TTC549 (cell line): ENCODE measurements around the gene PPP1R3A.
"Not testable (repeated sequence)": the region's sequence is repeated elsewhere in the genome, so short reads cannot be mapped to it uniquely, and the experiment has no call there.

ENCODE experiments used
- FAIRE-seq: peaks from 2 replicates; lab custom pipeline; 2012; peaks lifted over from hg19 to GRCh38; lab: Jason Lieb, UNC

The PPP1R3A gene, protein sequence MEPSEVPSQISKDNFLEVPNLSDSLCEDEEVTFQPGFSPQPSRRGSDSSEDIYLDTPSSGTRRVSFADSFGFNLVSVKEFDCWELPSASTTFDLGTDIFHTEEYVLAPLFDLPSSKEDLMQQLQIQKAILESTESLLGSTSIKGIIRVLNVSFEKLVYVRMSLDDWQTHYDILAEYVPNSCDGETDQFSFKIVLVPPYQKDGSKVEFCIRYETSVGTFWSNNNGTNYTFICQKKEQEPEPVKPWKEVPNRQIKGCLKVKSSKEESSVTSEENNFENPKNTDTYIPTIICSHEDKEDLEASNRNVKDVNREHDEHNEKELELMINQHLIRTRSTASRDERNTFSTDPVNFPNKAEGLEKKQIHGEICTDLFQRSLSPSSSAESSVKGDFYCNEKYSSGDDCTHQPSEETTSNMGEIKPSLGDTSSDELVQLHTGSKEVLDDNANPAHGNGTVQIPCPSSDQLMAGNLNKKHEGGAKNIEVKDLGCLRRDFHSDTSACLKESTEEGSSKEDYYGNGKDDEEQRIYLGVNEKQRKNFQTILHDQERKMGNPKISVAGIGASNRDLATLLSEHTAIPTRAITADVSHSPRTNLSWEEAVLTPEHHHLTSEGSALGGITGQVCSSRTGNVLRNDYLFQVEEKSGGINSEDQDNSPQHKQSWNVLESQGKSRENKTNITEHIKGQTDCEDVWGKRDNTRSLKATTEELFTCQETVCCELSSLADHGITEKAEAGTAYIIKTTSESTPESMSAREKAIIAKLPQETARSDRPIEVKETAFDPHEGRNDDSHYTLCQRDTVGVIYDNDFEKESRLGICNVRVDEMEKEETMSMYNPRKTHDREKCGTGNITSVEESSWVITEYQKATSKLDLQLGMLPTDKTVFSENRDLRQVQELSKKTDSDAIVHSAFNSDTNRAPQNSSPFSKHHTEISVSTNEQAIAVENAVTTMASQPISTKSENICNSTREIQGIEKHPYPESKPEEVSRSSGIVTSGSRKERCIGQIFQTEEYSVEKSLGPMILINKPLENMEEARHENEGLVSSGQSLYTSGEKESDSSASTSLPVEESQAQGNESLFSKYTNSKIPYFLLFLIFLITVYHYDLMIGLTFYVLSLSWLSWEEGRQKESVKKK

DNA sequence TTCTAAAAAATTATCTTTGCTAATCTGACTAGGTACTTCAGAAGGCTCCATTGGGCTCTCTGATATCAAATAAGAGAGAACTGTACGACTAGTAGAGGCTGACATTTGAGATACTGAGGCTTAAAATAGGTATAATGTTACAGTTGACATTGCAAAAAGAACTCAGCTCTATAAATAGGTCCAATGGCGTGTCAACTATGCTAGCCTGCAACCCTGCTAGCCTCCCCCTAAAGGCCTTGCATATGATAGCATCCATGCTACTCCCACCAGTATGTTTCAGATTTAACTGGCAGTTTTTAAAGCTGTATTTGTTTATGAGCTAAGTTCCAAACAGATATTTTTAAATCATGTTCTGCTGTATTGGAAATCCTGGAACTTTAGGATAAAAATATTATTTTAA lies at the start of gene PPP1R3A:
Gene PPP1R3A, minus strand, starts transcription at position 64 of the 400 bp plus-strand sequence. Its CDS starts 13 bp downstream, at position 51.
- FAIRE-seq = no peak

DNA sequence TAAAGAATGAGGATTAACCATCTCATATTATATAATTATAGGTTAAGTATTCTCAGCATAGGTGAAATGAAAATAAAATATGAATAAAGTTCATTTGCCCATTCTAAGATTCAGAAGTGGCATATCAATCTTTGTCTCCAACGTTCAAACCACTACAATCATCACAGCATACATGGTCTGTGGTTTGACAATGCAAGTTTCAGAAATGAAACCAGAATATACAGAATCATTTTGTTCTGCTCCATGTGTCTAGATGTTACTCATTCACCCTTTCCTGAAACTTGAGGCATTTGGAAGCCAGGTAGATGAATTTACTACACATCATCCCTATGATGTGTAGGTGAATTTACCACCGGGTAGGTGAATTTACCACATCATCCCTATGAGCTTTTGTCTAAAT lies 44.5 kb upstream of the PPP1R3A start:
- FAIRE-seq = no peak

DNA sequence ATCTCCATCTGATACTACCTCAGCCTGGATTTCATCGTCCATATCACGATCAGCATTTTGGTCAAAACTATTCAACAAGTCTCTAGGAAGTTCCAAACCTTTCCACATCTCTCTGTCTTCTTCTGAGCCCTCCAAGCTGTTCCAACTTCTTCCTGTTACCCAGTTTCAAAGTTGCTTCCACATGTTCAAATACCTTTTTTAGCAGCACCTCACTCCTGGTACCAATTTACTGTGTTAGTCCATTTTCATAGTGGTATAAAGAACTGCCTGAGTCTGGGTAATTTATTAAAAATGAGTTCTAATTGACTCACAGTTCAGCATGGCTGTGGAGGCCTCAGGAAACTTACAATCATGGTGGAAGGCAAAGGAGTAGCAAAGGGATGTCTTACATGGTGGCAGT lies 41.1 kb upstream of the PPP1R3A start:
- FAIRE-seq = no peak

DNA sequence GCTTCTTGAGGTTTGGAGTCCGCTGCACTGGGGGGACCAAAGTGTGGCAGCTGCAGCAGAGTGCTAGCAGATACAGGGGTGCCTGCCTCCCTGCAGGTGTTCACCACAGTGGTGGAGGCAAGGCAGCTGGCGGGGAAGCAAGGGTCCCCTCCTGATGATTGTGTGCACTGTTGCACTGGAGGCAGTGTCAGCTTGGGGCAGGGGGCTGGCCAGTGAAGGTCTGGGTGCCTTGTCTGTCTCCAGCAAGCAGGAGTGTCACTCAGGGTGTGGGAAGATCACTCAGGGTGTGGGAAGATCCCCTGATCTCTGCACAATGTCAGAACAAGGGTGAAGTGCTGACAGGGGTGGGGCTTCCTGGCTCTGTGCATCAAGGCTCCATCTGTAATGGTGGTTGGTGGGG lies 36.3 kb upstream of the PPP1R3A start:
- no peak for FAIRE-seq

DNA sequence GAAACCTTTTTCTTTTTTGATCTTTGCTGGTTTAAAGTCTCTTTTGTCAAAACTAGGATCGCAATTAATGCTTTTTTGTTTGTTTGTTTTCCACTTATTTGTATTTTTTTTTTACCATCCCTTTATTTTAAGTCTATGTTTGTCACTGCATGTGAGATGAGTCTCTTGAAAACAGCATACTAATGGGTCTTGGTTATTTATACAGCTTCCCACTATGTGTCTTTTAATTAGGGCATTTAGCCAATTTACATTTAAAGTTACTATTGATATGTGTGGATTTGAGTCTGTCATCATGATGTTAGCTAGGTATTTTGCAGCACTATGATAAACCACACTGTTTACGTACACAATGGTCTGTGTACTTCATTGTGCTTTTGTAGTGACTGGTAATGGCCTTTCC lies 34.7 kb upstream of the PPP1R3A start:
- no peak for FAIRE-seq

DNA sequence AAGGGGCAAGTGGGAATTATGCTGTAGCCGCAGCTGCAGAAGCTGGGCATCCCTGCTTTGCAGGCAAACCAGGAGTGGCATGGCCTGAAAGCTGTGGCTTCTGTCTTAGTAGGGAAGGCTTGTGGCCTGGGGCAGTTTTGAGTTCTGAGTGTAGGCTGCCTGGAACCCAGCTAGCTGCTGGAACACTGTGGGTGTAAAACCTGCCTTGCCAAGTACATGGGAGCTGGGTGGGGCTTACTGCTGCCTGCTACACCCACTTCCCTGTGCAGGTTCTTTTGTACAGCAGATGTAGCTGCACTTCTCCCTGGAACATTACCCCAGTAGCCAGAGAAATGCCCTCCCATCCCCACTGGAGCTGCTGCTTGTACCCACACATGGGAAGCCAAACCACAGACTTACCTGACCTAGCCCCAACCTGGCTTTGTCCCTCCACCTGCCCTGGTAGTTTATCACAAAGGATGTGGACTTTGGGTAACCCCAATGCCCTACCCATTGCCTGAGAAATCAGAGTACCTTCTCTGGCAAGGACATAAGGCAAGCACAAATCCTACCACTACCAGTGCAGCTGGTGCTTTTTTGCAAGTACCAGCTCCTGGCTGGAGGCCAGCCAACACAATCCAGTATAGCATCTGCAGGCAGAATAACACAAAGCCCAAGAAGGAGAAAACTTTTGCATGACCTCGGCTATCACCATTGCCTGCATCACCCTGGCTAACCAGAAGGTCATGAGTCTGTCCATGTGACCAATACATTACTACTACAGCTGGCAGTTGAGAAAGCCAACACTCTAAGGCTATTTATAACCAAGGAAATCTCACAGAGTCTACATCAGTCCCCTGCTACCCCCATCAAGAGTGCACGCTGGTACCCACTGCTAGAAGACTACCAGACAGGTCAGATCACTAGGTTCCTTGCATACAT lies 26.5 kb upstream of the PPP1R3A start:
- no peak for FAIRE-seq

DNA sequence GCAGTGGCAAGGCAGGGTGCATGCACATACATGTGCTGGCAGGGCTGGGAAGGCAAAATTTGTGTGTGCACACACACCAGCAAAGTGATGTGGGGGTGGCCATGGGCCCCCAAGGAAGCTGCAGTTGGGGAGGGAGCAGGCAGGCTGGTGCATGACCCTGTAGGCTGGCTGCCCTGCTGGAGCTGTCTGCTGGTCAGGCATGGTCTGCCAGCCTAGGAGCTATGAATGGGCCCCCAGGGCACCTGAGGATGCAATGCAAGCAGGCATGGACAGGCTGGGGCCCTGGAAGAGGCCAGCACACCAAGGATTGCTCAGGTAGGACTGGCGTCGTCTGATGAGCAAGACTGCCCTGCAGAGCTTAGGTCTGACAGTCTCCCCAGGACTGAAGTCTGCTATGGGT lies 18.2 kb upstream of the PPP1R3A start:
- no peak for FAIRE-seq

DNA sequence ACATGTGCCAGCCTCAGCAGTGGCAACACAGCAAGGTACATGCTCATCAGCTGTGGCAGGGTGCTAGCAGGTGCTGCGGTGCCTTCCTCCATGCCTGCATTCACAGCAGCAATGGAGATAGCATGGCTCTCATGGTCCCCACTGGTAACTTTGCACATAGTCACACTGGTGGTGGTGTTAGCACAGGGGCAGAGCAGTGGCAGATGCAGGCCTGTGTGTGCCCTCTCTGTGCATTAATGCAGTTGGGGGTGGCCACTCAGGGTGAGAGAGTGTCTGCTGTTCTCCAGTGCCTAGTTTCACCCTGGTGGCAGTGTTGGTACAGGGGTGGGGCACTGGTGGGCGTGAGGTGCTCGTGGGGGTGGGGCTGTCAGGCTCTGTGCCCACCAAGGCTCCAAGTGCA lies 17.7 kb upstream of the PPP1R3A start:
- FAIRE-seq = no peak

DNA sequence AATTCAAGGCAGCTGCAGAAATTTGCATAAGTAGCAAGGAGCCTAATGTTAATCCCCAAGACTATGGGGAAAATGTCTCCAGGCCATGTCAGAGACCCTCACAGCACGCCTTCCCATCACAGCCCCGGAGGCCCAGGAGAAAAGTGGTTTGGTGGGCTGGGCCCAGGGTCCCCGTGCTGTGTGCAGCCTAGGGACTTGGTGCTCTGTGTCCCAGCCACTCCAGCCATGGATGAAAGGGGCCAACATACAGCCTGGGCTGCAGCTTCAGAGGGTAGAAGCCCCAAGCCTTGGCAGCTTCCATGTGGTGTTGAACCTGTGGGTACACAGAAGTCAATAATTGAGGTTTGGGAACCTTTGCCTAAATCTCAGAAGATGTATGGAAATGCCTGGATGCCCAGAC lies 10.6 kb upstream of the PPP1R3A start:
- FAIRE-seq = not testable (repeated sequence)

DNA sequence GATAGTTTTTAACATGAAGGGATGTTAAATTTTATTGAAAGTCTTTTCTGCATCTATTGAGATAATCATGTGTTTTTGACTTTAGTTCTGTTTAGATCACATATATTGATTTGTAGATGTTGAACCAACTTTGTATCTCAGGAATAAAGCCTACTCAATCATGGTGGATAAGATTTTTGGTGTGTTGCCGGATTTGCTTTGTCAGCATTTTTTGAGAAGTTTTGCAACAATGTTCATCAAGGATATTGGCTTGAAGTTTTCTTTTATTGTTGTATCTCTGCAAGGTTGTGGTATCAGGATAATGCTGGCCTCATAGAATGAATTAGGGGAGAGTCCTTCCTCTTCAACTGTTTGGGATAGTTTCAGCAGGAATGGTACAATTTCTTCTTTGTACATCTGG lies 9.3 kb upstream of the PPP1R3A start:
- FAIRE-seq = no peak

DNA sequence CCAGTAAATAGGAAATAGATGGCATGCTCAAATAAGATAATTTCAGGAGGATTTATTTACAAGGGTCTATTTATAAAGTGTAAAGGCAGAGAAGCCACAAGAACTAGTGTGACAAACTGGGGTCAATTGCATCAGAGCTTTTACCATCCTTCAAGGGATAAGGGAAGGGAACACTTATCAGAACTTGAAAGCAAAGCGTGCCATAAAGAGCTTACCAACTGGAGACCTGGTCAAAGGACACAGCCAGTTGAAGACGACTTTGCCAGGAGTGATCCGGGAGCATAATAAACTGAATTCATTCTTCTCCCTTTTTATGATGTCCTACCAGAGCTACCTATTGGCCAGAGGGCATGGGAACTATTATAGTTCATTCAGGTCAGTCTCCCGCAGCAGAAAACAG lies 3.2 kb upstream of the PPP1R3A start:
- FAIRE-seq = no peak

DNA sequence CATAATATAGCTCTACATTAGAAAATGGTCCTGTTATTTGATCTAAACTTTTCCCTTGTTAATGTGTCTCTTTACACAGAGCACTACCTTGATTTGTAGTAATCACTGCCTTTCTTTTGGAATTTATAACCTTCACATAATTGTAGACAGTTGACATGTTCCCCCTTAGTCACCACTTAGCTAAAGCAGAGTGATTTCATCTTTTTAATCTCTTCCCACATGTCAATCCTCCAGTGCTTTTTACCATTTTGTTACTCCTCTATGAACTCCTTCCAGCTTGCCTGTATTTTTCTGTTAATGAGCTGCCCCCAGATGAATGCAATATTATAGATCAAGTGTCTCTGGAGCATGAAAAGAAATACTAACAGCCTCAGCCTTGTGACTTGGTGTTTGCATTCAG lies 2.6 kb upstream of the PPP1R3A start:
- no peak for FAIRE-seq

DNA sequence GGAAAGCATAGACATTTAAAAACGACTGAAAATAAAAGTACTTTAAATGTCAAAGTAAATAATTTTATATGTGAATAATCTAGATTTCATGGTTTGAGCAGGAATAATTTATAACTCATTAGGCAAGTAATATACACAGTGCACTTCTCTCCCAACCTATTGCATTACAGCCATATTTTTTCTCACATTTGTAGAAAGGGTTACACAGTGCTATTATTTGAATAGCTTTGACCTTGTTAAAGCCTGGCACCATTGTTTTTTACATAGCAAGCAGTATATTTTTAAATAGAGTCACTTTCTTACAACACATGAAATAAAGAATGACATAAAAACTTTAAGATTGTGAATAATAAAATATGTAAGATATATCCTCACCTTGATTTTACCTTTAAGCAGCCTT lies 969 bp downstream of the PPP1R3A start:
- no peak for FAIRE-seq

DNA sequence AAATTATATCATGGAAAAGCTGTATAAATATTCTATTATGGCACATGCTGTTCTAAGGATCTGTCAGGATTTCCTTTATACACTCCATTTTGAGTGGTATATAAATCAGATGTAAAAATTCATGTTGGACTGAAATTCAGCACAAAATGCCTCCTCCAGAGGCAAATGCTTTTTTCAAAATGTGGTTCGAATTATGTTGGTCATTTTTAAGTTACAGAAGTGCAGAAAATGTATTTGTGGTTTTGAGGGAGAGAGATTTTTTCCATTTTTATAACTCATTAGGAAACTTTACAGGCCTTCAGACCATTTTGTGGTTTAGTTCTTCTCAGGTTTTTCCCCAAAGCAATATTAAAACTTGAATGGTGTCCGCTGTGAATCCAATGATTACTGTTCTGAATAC lies 2.9 kb downstream of the PPP1R3A start:
- FAIRE-seq = no peak

DNA sequence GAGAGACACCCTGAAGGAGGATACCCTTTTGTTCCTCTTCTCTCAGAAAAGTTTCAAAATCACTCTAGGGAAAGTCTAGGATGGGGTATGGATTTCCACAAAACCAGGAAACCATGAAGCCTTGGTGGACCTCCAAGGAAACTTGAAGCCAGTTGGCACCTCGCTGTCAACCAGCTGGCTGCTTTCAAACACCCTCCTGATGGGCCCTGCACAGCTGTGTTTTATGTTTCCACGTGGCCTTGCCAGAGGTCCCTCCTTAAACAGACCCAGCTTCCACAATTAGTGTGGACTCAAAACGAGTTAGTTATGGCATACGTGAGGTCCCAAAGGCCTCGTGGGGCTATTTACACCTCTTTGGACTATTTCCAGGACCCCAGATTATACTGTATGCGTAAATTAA lies 5.9 kb downstream of the PPP1R3A start:
- no peak for FAIRE-seq

DNA sequence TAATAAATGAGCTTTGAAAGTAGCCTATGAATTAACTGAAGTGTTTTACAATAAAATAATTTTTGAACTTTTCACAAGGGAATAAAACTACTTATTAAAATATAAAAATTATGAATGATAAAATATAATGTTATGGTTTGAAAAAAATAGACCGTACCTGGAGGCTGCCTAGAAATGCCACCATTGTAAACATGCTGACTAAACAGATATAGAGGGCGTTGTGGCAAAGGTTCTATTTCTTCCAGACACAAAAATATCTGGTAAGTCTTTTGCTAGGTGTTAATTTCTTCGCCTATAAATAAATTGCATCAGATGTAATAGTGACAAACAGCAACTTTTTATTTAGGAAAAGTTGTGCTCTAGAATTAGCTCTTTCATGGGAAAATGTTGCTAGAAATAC lies 11.2 kb downstream of the PPP1R3A start:
- no peak for FAIRE-seq

DNA sequence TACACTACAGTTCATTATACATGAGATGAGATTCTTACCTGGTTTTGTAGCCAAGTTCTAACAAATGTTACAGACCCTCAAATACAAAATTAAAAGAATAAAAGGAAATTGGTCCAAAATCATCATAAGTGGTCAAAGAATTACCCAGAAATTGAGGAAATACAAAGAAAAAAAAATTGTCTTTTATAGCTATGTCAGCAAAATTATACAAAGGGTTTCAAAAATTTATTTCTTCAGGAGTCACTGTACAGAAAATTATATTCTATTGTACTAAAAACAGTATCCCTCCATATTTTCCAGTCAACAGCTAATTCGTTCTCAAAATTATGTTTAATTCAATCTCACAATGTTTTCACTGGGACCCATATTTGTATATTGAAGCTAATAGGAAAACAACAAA lies 14.3 kb downstream of the PPP1R3A start:
- no peak for FAIRE-seq

DNA sequence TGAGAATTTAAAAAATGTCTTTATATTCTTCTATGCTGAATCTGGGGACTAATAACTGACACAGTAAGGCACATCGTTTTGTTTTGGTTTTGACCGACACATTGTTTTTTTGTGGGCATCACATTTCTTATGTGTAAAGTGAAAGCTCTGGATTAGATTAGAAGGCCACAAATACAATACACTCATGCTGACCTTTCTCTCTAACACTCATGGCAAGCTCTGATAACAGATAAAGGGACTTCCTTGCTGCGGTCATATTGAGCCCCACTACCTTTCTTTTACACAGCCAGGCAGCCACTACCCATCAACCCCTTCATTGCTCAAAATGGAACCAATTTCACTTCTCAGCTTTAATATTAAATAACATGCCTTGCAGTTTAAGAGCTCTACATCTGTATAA lies 26.0 kb downstream of the PPP1R3A start:
- FAIRE-seq = no peak

DNA sequence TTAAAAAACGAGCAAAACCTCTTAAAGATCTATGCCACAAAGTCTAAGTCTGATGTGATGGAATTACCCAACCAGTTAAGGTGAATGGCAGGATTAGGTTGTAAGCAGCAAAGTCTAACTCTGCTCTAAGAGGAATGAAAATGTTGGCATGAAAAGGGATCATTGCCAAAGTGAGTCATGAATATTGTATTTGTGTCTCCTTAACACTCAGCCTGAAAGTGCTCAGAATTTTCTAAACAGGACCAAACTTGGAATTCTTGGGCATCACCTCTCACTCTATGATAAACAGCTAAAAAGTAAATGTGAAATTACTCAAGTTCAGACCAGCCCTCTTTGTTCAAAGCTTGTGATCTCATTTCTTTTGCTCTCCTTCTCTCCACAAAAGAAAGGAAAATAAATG lies 27.0 kb downstream of the PPP1R3A start:
- no peak for FAIRE-seq

DNA sequence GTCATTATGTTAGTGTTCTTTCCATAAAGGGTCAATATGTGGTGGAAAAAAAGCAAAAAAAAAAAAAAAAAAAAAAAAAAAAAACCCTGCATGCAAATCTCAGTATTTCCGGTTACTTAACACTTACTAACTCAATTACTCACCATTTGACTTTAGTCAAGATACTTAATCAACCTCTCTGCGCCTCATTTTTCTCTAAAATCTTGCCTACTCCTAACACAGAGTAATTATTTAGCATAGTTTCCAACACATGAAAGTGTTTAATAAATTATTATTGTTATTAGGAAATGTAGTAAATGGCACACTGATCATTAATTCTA lies 27.8 kb downstream of the PPP1R3A start:
- FAIRE-seq = no peak

DNA sequence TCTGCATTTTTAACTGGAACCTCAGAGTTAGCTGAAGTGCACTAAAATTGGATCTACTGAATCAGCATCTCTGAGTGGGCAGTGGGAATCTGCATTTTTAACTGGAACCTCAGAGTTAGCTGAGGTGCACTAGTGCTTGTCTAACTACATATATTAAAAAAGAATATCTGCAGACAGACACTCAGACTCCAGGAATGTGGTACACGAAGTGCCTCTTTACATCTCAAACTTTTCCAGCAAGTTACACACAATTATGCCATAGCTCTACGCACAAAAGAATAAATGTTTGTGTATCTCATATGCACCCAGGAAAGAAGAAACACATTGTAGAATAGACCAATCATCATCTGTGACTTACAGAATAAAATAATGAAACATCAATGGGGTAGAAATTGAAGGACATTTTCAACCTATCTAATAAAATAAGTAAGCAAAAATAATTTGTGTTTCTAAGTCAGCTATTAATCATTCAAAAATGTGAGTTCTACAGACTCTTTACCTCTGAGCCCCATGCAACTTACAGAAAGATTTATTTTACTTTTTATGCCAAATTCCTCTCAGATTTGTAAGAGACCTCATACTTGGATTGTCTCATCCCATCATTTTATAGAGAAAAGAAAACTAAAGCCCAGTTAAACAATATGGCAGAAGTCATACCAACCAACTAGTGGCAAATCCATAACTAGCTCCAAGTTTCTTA lies 28.3 kb downstream of the PPP1R3A start:
- FAIRE-seq = no peak

DNA sequence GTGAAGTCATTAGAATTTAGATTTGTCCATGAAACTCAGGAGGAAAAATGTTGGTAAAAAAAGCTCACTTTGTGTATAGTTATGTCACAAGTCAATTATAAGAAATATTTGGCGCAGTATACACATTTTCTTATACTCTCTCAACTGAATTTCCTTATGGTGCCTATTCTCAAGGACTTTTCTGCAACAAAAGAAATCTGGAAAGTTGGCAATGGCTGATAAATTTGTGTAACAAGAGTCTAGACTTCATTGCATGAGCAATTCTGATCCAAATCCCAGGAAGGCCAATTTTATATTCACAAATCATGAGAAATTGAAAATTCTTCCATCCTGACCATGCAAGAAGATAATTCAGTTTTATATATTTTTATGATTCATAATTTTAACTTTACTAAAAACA lies 35.7 kb downstream of the PPP1R3A start:
- no peak for FAIRE-seq
